GM20431 (cell line): ENCODE results near the gene MAEL.

ENCODE experiments used
- in situ Hi-C: fragments of 300-500 bp; cut with MseI, MboI; formaldehyde crosslinking; loops from one replicate; pipeline ENCODE4 v1.15.0; 2020; ENCODE audit warnings: low sequenced_read_pairs; ENCODE audit not compliant: unreplicated experiment

Gene MAEL

GRCh38 chr1:166988974-166989515 is at the start of gene MAEL:
MAEL (plus strand) TSS chr1:166989280; CDS start chr1:166989353, 73 bp downstream.
- in situ Hi-C loops = no loop called here

- in situ Hi-C loops = no loop called here
These were observed 49.2 kb upstream of the MAEL start for GRCh38 chr1:166939741-166940375.

GRCh38 chr1:166944186-166944967 is 44.7 kb upstream of the MAEL start:
- in situ Hi-C loops = no loop called here

GRCh38 chr1:166947398-166948043 is 41.6 kb upstream of the MAEL start:
- in situ Hi-C loops = no loop called here

GRCh38 chr1:166948856-166949350 is 40.2 kb upstream of the MAEL start:
- in situ Hi-C loops = no loop called here

GRCh38 chr1:166950156-166950555 is 38.9 kb upstream of the MAEL start:
- in situ Hi-C loops = no loop called here

- in situ Hi-C loops = no loop called here
These were observed 38.0 kb upstream of the MAEL start for GRCh38 chr1:166951050-166951449.

GRCh38 chr1:166952002-166952746 is 36.9 kb upstream of the MAEL start:
- in situ Hi-C loops = no loop called here

- in situ Hi-C loops = no loop called here
These were observed 35.6 kb upstream of the MAEL start for GRCh38 chr1:166953491-166953890.

- in situ Hi-C loops = no loop called here
These were observed 32.8 kb upstream of the MAEL start for GRCh38 chr1:166956057-166956850.

- in situ Hi-C loops = no loop called here
These were observed 32.2 kb upstream of the MAEL start for GRCh38 chr1:166956872-166957271.

- in situ Hi-C loops = no loop called here
These were observed 28.1 kb upstream of the MAEL start for GRCh38 chr1:166960858-166961474.

- in situ Hi-C loops = no loop called here
These were observed 19.9 kb upstream of the MAEL start for GRCh38 chr1:166969074-166969677.

GRCh38 chr1:166971252-166971651 is 17.8 kb upstream of the MAEL start:
- in situ Hi-C loops = no loop called here

GRCh38 chr1:166972193-166972592 is 16.9 kb upstream of the MAEL start:
- in situ Hi-C loops = no loop called here

GRCh38 chr1:166972826-166973225 is 16.3 kb upstream of the MAEL start:
- in situ Hi-C loops = no loop called here

GRCh38 chr1:166974647-166975345 is 14.3 kb upstream of the MAEL start:
- in situ Hi-C loops = no loop called here
